OCI-LY7 (cell line): ENCODE results near the gene GDPD4. TPM values are rescaled to one million over a fixed set of nuclear protein-coding genes. Genes with fewer than 3 reads are reported as not detected.

Experiments used
- BruUV-seq: library from RNA; stranded (reverse); fragments of 400-500 nt; replicated peaks from 2 replicates; lab custom pipeline; 2021; lab: Mats Ljungman, UMichigan
- CTCF ChIA-PET: fragments of 300-600 bp; sonication (Branson Sonifier 250); formaldehyde crosslinking; loops from one replicate; lab custom pipeline; 2022; ENCODE audit warnings: antibody characterized with exemption; ENCODE audit not compliant: unreplicated experiment; lab: Charles Lee
- POLR2A ChIA-PET: fragments of 300-600 bp; sonication (Branson Sonifier 250); formaldehyde crosslinking; loops from one replicate; lab custom pipeline; 2022; ENCODE audit warnings: antibody characterized with exemption; lab: Charles Lee
- DNase-seq: peaks from one replicate; pipeline ENCODE4 v3.0.0-alpha.2; 2015; ENCODE audit warnings: low spot score
- H2AFZ ChIP-seq: fragments of 200-600 bp; sonication (generic), shearing (Covaris generic); 2 replicates; pipeline ENCODE4 v1.6.1; 2014; ENCODE audit warnings: mild to moderate bottlenecking, antibody characterized with exemption, low read length, moderate library complexity
- H3K27ac ChIP-seq: fragments of 200-600 bp; sonication (generic); 2 replicates; pipeline ENCODE4 v1.5.1; 2014; ENCODE audit warnings: mixed run types, low read depth, mild to moderate bottlenecking, moderate library complexity, low read length, inconsistent platforms; ENCODE audit not compliant: poor library complexity, severe bottlenecking
- H3K36me3 ChIP-seq: fragments of 200-600 bp; sonication (generic); 2 replicates; pipeline ENCODE4 v1.6.1; 2014; ENCODE audit warnings: mild to moderate bottlenecking, antibody characterized with exemption, low read length, moderate library complexity, mixed read lengths; ENCODE audit not compliant: insufficient read depth
- H3K4me1 ChIP-seq: fragments of 200-600 bp; sonication (generic); 2 replicates; pipeline ENCODE4 v1.5.1; 2014; ENCODE audit warnings: mild to moderate bottlenecking, low read length; ENCODE audit not compliant: insufficient read depth, poor library complexity, severe bottlenecking
- H3K4me2 ChIP-seq: fragments of 200-600 bp; sonication (generic); 2 replicates; pipeline ENCODE4 v1.6.1; 2014; ENCODE audit warnings: mild to moderate bottlenecking, low read length
- H3K4me3 ChIP-seq: fragments of 200-600 bp; sonication (generic); 2 replicates; pipeline ENCODE4 v1.5.1; 2014; ENCODE audit warnings: mild to moderate bottlenecking, low read depth, low read length; ENCODE audit not compliant: poor library complexity, severe bottlenecking
- H3K79me2 ChIP-seq: fragments of 200-600 bp; sonication (generic); 2 replicates; pipeline ENCODE4 v1.6.1; 2016; ENCODE audit warnings: low read depth, mild to moderate bottlenecking, low read length, moderate library complexity, mixed read lengths; ENCODE audit not compliant: insufficient read depth
- H3K9me2 ChIP-seq: fragments of 200-600 bp; sonication (generic); 2 replicates; pipeline ENCODE4 v1.6.1; 2016; ENCODE audit warnings: mild to moderate bottlenecking, low read length, mixed read lengths; ENCODE audit not compliant: insufficient read depth
- H3K9me3 ChIP-seq: fragments of 200-600 bp; sonication (generic); 2 replicates; pipeline ENCODE4 v1.6.1; 2014; ENCODE audit warnings: mild to moderate bottlenecking, mixed run types, low read length, mixed read lengths
- H4K20me1 ChIP-seq: fragments of 200-600 bp; sonication (generic); 2 replicates; pipeline ENCODE4 v1.6.1; 2014; ENCODE audit warnings: mild to moderate bottlenecking, antibody characterized with exemption, low read length, moderate library complexity, mixed read lengths; ENCODE audit not compliant: insufficient read depth
- CTCF ChIP-seq: fragments of 200-600 bp; sonication (generic); conservative IDR thresholded peaks from 2 replicates; pipeline ENCODE4 v1.5.1; 2014; ENCODE audit warnings: mild to moderate bottlenecking, antibody characterized with exemption, low read length, moderate library complexity, mixed read lengths
- EZH2phosphoT487 ChIP-seq: fragments of 200-600 bp; sonication (generic); IDR thresholded peaks from 2 replicates; pipeline ENCODE4 v1.6.1; 2018; ENCODE audit warnings: low read depth, borderline replicate concordance, mild to moderate bottlenecking, mixed run types, antibody characterized with exemption, low read length, moderate library complexity, mixed read lengths
- intact Hi-C: fragments of 100-400 bp; cut with micrococcal nuclease; formaldehyde crosslinking; loops from one replicate; pipeline ENCODE4 v1.10.0; 2022; ENCODE audit not compliant: unreplicated experiment
- total RNA-seq, 2 experiments: library from RNA; depleted of rRNA in 1 of 2; stranded (reverse); fragments of >200 nt in 1 of 2; shearing (Covaris generic) in 1 of 2; gene quantifications; 2 replicates each; pipeline ENCODE4 v1.2.3, GENCODE V29; 2014 to 2022

Gene GDPD4
- total RNA-seq, 2 experiments from 2014 or later, result not detected

GRCh38 chr11:77171885-77172665, 129.4 kb downstream of the GDPD4 start:
- POLR2A ChIA-PET, result no interaction called here
- H3K4me2 ChIP-seq, result no peak overlapping the region
- H3K9me3 ChIP-seq, result no peaks in the 10 kb centered on the region
- no TSS peak for BruUV-seq
- no peak overlapping the region for H3K4me3 ChIP-seq
- intact Hi-C loops, result no loop called here
- H3K27ac ChIP-seq, result no peak overlapping the region
- peaks cover 6% of the 10 kb centered on the region for H3K4me1 ChIP-seq
- TF ChIP-seq CTCF (no peak), EZH2phosphoT487 (no peak)
- no peaks in the 10 kb centered on the region for H3K9me2 ChIP-seq
- DNase-seq, result no peak
- H4K20me1 ChIP-seq, result no peaks in the 10 kb centered on the region
- no peaks in the 10 kb centered on the region for H3K79me2 ChIP-seq
- H3K36me3 ChIP-seq, result no peaks in the 10 kb centered on the region
- H2AFZ ChIP-seq, result no peak overlapping the region
- CTCF ChIA-PET, result no interaction called here

- intact Hi-C loops, result no loop called here
- no TSS peak for BruUV-seq
- no peaks in the 10 kb centered on the region for H3K9me2 ChIP-seq
Measured at GRCh38 chr11:77171254-77171653, 130.2 kb downstream of the GDPD4 start.

More at GRCh38 chr11:77171254-77171653, 130.2 kb downstream of the GDPD4 start:
- TF ChIP-seq CTCF, result no peak
- no peak for TF ChIP-seq EZH2phosphoT487
- Histone ChIP-seq H4K20me1 (no peaks in the 10 kb centered on the region), H3K36me3 (no peaks in the 10 kb centered on the region), H2AFZ (no peak overlapping the region), H3K79me2 (no peaks in the 10 kb centered on the region), H3K4me1 (peaks cover 6% of the 10 kb centered on the region), H3K4me2 (no peak overlapping the region), H3K27ac (no peak overlapping the region), H3K9me3 (no peaks in the 10 kb centered on the region), H3K4me3 (no peak overlapping the region)
- DNase-seq, result no peak
- ChIA-PET POLR2A (interaction anchor here (0.6 kb wide), 1 partner anchor 416 kb away, joined by 3 read pairs; no protein-coding TSS in a partner anchor), CTCF (no interaction called here)
